Kidney tubule cell (primary cell): ENCODE results near the gene SLC7A1.
"Not testable (repeated sequence)": the region's sequence is repeated elsewhere in the genome, so short reads cannot be mapped to it uniquely, and the experiment has no call there.

Source experiments
- DNase-seq: peaks from one replicate; pipeline ENCODE4 v3.0.0-alpha.2; 2018; ENCODE audit warnings: low spot score

Gene SLC7A1

GRCh38 chr13:29595380-29596063 lies at the start of gene SLC7A1:
SLC7A1 (minus strand) TSS chr13:29595688; CDS start chr13:29536188, 59,500 bp downstream.
- peak; percentile 88 for DNase-seq

GRCh38 chr13:29640665-29641064 lies 45.2 kb upstream of the SLC7A1 start:
- no peak for DNase-seq

DNA sequence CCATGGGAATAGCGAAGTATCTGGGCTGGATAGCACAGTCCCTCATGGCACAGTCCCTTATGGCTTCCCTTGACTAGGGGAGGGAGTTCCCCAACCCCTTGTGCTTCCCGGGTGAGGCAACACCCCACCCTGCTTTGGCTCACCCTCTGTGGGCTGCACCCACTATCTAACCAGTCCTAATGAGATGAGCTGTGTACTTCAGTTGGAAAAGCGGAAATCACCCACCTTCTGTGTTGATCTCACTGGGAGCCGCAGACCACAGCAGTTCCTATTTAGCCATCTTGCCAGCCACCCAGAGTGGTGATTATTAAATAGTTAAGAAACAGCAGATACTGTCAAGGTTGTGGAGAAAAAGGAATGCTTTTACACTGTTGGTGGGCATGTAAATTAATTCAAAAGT lies 41.3 kb upstream of the SLC7A1 start:
- not testable (repeated sequence) for DNase-seq

DNA sequence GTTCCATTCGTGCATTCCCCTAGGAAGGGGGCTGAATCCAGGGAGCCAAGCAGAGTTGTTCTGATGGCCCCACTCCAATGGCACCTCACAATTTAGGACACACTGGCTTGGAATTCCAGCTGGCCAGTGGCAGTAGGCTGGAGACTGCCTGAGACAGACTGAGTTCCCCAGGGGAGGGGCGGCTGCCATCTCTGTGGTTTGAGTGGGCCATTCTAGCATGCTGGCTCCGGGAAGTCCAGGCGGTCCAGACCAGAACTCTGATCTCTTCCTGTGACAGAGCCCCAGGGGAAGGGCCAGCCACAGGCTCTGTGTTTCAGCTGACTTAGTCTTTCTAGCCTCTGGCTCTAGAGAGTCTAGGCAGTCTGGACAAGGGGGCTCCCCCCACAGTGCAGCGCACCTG lies 29.5 kb upstream of the SLC7A1 start:
- no peak for DNase-seq

GRCh38 chr13:29621841-29622240 lies 26.4 kb upstream of the SLC7A1 start:
- no peak for DNase-seq

DNA sequence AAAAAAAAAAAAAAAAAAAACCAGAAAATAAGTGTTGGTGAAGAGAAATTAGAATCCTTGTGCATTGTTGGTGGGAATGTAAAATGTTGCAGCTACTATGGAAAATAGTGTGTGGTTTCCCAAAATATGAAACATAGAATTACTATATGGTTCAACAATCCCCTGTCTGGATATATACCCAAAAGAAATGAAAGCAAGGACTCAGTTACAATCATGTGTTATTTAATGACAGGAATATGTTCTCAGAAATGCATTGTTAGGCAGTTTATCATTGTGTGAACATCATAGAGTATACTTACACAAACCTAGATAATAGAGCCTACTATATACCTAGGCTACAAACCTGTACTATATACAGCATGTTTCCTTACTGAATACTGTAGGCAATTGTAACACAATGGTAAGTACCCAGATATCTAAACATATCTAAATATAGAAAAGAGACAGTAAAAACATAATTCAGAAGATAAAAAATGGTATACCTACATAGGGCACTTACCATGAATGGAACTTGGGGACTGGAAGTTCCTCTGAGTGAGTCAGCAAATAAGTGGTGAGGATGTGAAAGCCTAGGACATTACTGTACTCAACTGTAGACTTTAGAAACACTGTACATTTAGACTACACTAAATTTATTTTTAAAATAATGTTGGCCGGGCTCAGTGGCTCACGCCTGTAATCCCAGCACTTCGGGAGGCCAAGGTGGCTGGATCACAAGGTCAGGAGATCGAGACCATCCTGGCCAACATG lies 25.7 kb upstream of the SLC7A1 start:
- DNase-seq, result peak; percentile 38

GRCh38 chr13:29619995-29620394 lies 24.5 kb upstream of the SLC7A1 start:
- peak; percentile 29 for DNase-seq

- DNase-seq, result no peak
Observed at GRCh38 chr13:29613101-29613500, 17.6 kb upstream of the SLC7A1 start.

DNA sequence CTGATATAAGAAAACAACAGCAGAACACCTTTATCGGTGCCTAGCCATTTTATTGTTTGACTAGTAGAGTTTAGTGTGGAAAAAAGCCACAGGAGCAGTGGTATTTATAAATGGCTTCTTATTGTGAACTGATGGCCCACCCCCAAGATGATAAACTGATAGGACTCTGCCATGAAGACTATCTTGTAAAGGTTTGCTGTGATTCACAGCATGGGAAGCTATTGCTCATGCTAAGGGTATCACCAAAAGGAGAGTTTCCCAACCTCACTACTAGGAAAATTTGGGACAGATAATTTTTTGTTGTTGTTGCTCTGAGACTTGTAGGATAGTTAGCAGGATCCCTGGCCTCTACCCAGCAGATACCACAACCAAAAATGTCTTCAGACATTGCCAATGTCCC lies 12.0 kb upstream of the SLC7A1 start:
- no peak for DNase-seq

GRCh38 chr13:29605860-29606526 lies 10.5 kb upstream of the SLC7A1 start:
- no peak for DNase-seq

DNA sequence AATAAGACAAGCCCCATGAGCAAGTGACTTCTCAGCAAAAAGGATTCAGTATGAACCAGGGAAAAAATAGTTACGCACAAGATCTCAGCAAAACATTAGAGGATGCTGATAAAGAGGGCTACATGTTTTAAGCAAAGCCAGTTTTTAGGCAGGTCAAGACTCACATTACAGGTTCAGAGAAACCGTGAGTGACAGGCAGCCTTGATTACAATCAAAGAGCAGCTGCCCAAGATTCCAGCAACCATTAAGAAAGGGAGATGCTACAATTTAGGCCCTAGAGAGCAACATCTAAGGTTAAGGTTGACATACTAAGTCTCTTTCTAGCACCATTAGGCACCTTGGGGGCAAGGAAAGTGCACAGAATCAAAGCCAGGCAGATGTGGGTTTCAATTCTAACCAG lies 2.8 kb upstream of the SLC7A1 start:
- no peak for DNase-seq

DNA sequence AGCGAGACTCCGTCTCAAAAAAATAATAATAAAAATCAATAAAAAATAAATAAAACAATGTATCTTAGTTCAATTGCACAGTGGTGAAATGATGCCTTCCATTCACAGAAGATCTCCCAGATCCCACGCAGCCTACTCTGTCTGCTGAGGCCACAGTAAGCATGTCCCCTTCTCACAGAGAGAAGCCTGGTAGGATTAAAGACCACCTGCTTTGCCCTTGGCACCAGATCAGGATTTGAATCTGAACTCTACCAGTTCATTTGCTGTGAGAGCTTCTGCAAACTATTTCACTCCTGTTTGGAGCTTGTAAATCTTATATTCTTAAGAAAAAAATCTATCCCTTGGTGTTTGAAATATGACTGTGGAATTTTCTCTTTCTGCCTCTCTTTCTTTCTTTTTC lies 2.2 kb upstream of the SLC7A1 start:
- no peak for DNase-seq

DNA sequence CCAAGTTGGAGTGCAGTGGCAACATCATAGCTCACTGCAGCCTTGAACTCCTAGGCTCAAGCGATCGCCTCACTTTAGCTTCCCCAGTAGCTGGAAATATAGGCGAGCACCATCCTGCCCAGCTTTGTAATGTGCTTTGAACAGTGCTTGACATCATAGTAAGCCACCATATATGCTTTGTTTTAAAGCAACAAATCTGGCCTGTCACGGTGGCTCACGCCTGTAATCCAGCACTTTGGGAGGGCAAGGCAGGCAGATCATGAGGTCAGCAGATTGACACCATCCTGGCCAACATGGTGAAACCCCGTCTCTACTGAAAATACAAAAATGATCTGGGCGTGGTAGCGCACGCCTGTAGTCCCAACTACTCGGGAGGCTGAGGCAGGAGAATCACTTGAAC lies 1.8 kb upstream of the SLC7A1 start:
- DNase-seq, result no peak

DNA sequence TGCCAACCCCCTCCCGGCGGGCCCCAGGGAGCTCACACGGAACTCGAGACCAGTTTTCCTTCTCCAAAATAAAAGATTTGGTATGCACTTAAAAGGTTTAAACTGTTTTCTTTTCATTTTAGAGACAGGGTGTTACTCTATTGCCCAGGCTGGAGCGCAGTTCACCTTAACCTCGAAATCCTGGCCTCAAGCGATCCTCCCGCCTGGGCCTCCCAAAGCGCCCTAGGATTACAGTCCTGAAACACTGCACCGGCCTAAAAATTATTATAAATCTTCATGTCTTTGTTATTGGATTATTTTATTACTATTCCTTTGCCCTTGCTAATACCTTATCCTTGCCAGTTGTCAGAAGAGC lies 553 bp upstream of the SLC7A1 start:
- no peak for DNase-seq

GRCh38 chr13:29594710-29595379 lies 643 bp downstream of the SLC7A1 start:
- DNase-seq, result peak; percentile 71

DNA sequence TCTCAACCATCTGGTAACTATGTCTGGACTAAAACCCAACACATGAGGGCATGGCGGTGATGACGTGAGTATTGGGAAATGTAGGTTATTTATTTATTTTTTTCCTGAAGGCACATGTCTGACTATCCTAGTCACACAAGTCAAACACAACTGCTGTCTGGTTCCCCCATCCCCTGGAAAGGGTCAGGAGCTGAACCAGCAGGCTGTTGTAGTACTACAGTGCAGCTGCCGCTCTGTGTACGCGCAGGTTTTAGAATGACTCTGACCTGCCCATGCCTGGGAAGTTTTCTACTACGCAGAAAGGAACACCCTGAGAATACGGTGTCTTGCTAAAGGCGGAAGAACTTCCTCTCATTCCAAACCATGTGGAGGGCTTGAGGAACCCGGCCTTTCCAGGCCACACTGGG lies 1.2 kb downstream of the SLC7A1 start:
- DNase-seq, result peak; percentile 95

- DNase-seq, result no peak
Observed at GRCh38 chr13:29593605-29594297, 1.7 kb downstream of the SLC7A1 start.

DNA sequence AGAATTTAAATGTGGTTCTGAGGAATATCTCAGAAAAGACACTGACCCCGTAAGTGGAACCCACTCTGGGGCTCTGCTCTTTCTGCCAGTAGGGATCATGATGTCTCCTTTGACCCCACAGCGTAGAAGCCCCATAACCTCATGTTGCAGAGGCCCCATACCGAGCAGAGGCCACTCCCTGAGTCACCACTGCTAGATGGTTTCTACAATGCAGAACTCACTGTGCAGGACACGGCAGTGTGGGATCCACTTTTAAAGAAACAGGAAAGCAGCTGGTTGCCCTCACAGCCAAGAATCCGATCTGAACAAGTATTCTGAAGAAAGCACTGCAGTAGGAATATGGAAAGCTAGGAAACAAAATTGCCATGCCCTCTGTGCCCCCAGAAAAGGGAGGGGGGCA lies 4.2 kb downstream of the SLC7A1 start:
- DNase-seq, result peak; percentile 17

DNA sequence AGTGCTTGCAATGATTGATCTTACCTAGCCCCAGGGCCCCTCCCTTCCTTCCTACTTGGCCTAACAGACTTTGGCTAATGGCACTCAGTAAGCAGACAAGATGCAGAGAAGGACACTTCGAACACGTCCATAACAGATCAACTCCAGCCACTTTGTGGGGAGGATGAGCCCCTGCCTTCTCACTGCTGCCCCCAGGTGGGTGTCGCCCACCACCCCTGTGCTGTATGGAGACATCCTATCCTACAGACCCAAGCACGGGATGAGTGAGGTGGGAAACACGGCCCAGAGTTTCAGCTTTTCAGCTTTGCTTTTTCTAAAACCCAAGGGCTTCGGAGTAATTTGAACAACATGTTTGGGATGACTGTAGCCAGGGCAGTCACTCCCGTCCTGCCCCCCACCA lies 5.5 kb downstream of the SLC7A1 start:
- no peak for DNase-seq

DNA sequence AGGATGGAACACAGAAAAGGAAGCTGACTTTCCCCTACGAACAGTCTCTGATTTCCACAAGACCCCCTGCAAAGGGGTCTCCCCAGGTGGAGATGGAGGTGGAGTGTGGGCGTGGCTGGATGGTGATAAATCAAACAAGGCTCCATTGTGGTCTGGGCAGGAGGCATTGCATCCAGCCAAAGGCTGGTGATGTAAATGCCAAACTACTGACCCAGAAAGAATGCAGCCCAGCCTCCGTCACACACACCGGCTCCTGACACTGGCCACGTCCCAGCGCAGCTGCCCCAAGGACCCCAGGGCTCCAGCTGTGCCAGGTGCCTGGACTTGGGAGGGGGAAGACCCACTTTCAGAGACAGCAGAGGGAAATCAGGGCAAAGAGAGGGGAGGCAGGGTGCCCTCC lies 6.3 kb downstream of the SLC7A1 start:
- peak; percentile 85 for DNase-seq

DNA sequence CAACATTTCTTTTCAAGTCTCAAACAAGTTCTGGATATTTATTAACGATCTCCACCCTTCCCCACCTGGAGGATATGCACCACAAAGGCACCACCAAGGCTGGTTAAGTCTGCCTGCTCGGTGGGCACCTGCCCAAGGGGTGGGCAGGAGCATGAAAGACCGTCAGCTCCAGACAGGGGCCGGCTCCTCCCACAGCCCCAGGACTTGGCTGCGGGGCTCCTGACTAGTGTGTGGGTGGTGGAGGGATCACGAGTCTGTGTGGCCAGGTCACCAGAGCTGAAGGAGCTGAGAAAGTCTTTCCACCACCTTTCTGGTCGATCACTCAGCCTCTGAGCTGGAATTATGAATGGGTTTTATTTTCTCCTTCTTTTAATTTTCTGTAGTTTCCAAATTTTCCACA lies 7.8 kb downstream of the SLC7A1 start:
- DNase-seq, result peak; percentile 62
